Measurements from ENCODE around the gene NUTM1.
"Not testable (repeated sequence)": the region's sequence is repeated elsewhere in the genome, so short reads cannot be mapped to it uniquely, and the experiment has no call there.

NUTM1 gene

DNA sequence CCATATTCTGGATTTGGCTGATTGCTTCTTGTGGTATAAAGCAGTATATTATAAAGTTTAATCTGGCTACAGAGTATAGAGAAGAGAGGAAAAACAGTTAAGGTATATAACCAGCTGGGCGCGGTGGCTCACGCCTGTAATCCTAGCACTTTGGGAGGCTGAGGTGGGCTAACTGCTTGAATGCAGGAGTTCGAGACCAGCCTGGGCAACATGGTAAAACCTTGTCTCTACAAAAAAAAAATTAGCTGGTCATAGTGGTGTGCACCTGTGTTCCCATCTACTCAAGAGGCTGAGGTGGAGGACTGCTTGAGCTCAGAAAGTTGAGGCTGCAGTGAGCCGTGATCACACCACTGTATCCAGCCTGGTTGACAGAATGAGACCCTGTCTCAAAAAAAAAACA is 12.8 kb upstream of the NUTM1 start:
- in situ Hi-C loops (cut with HindIII; ENCODE audit: low pct_unique_long_range_greater_than_20kb, low sequenced_read_pairs): no loop called here
- no peak for TF ChIP-seq JUND (IDR thresholded peaks at IDR 0.05; ENCODE audit: low read depth)
- no peak for DNase-seq (ENCODE audit: low read depth in 1 of 2, low spot score in 1 of 2)

DNA sequence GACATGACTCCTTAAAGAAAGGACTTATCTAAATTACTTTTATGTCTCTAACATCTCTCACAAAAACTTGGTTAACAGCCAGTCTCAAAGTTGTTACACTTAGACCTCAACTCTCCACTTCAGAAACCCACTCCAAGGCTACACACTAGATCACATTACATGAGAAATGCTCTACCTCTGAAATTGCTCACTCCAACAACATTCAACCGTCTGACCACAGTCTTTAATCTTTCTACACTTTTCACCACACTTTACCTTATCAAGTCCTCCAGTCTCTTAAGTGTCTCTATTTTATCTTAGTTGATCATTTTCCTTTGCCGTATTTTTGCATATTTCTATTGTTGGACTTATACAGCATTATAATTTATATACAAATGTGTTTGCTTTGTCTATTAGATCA is 11.3 kb upstream of the NUTM1 start:
- TF ChIP-seq JUND (IDR thresholded peaks at IDR 0.05; ENCODE audit: low read depth): no peak
- DNase-seq (ENCODE audit: low read depth in 1 of 2, low spot score in 1 of 2): no peak
- in situ Hi-C loops (cut with HindIII; ENCODE audit: low pct_unique_long_range_greater_than_20kb, low sequenced_read_pairs): no loop called here

DNA sequence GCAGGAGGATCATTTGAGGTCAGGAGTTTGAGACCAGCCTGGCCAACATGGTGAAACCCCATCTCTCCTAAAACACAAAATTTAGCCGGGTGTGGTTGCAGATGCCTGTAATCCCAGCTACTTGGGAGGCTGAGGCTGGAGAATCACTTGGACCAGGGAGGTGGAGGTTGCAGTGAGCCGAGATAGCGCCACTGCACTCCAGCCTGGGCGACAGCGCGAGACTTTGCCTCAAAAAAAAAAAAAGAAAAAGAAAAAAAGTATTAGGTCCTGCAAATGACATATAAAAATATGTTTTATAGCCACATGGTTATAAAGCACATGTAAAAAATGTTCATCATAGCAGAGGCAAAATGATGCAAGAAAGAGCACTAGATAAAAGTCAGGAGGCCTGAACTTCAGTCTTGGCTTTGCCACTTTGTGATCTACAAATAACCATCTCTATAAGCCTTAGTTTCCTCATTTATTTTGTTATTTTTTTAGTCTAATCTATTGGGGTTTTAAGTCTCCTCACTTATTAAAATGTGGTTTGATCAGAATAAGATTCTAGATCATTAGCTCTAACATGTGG is 10.5 kb upstream of the NUTM1 start:
- no peak for DNase-seq (ENCODE audit: low read depth in 1 of 2, low spot score in 1 of 2)
- in situ Hi-C loops (cut with HindIII; ENCODE audit: low pct_unique_long_range_greater_than_20kb, low sequenced_read_pairs): no loop called here
- no peak for TF ChIP-seq JUND (IDR thresholded peaks at IDR 0.05; ENCODE audit: low read depth)

DNA sequence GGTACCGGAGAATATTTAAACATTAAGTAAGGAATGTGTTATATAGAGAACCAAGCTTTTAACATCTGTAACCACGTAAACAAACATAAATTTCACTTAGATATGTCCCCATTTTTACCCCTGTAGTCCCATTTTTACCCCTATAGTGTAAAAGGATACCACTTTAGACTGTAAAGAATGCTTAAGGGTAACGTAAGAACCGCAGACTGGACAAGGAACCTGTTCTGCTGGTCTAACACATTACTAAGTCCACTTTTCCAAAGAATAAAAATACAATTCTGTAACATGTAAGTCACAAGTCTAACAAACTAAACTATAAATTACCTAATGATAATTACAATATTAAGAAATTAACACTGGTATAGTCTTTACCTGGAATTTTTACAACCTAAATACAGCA is 8.4 kb upstream of the NUTM1 start:
- no peak for TF ChIP-seq JUND (IDR thresholded peaks at IDR 0.05; ENCODE audit: low read depth)
- DNase-seq (ENCODE audit: low read depth in 1 of 2, low spot score in 1 of 2): no peak
- in situ Hi-C loops (cut with HindIII; ENCODE audit: low pct_unique_long_range_greater_than_20kb, low sequenced_read_pairs): no loop called here

DNA sequence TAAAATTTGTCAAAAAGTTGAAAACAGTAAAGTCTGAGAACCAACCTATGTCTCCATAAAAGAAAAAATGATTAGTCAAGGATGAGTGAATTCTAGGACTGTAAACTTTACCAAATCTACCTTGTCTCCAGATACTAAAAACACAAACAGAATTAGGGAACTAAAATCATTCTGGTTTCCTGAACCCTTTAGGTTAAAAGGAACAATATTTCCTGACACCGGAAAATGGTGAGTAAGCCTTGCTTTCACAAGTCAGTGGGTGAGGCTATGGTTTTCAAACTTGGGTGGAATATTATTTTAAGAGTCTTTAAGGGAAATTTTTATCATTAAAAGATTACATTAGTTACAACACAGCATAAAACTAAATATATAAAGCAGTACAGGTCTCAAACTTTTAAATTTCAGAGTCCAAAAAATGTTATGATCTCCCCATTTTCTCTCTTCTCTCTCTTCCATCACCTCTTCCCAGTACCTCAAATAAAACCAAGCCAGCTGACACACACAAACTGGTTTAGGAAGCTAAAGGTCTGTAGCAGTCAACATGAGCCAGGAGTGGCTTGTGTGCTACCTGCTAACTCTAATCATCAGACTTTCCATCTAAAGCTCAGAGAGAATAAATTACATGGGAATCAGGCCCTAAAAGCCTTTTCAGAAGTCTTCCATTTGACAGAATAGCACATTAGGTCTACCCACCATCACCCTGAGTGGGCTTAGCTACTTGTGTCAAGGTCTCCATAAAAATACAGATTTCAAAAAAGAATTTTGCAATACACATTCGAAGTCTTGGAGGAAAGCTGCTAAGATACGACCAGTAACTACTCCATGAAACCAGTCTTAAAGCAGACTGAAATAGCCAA is 7.7 kb upstream of the NUTM1 start:
- no peak for TF ChIP-seq JUND (IDR thresholded peaks at IDR 0.05; ENCODE audit: low read depth)
- in situ Hi-C loops (cut with HindIII; ENCODE audit: low pct_unique_long_range_greater_than_20kb, low sequenced_read_pairs): no loop called here
- DNase-seq (ENCODE audit: low read depth in 1 of 2, low spot score in 1 of 2): no peak

DNA sequence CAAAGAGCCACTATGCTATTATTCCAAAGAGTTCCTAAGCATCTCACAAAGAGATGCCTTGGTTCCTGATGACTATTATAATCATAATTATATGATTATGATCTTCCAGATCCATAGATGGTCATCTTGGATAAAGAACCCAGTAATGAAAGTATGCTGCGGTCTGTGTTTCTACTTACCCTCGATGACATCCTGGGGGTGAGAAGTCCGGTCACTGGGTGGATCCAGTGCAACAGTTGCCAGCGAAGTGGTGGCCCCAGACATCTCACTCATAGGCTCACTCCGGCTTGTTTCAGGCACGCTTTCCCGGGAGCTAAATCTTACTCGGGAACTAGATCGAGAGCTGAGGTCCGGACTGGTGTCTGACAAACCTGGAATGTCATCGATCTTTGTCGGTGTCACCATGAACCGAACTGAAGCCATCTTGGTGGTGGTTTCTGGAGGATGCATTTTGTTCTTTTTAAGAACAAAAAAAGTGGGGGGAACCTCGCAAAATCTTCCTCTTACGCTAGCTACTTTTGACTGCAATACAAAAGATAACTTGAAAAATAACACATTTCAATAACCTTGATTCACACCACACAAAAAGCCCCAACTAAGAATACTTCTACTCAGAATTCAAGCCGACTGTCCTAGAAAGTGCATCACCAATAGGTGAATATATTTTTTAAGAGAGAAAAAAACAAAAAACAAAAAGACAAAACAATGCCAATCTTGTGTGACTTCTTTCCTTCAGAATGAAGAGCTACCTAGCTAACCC is 6.7 kb upstream of the NUTM1 start:
- DNase-seq (ENCODE audit: low read depth in 1 of 2, low spot score in 1 of 2): no peak
- TF ChIP-seq JUND (IDR thresholded peaks at IDR 0.05; ENCODE audit: low read depth): no peak

DNA sequence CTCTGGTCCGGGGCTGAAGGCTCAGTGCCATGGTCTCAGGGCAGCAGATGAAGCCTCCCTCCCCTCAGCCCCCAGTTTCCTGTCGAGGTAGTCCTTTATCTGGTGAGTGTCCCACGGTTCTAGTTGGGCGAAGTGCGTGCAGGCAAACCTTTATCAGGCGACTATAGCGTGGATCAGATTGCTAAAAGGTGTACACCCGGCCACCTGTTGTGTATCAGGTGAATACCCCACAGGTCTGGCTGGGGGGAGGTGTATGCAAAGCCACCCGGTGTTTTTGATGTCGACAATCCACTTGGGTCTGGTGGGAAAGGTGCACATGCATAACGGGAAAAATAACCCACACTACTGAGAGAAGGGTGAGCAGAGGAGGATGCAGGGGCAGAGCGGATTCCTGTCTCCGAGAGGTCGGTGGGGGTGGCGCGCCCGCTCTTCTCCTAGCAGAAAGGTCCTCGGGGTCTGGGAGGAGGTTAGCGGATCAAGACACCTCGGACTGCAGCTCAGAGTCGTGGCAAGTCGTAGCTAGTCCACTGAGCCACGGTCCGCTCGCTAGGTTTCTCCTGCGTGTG is 6.0 kb upstream of the NUTM1 start:
- no peak for TF ChIP-seq JUND (IDR thresholded peaks at IDR 0.05; ENCODE audit: low read depth)
- in situ Hi-C loops (cut with HindIII; ENCODE audit: low pct_unique_long_range_greater_than_20kb, low sequenced_read_pairs): no loop called here
- no peak for DNase-seq (ENCODE audit: low read depth in 1 of 2, low spot score in 1 of 2)

More for the DNA sequence above, 6.7 kb upstream of the NUTM1 start:
- in situ Hi-C loops (cut with HindIII; ENCODE audit: low pct_unique_long_range_greater_than_20kb, low sequenced_read_pairs): no loop called here

DNA sequence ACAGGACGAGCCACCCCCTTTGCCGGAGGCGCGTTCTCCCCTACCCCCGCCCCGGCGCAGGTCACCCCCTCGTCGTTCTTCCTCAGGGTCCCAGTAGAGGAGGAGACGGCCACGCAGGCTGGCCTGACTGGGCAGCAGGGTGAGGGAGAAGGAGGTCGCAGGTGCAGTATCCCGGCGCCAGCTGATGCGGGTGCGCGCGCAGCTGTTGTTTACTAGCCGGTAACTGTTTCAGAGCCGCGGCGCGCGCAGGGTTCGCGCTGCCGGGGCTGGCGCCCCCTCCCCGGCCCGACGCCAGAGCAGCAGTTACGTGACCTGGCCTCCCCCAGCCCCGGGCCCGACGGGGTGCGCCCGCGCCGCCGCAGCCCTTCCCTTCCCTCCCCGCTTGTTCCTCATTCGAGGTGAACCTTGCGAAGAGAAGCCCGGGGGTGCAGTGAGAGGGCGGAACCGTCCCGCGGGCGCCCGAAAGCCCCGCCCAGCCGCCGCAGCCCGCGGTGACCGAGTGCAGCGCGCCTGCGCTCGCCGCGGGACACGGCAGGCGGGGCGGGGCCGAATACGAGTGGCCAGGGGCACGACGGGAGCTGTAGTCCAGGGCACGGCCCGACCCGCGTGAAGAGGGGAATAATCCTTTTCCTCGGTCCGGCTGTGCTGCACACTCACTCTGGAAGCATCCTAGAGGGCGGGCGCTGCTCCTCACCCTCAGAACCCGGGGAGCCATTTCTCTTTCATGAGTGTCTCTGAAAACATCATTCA is 5.4 kb upstream of the NUTM1 start, which contains the start of gene SLC12A6:
TSS of gene SLC12A6 (minus strand) at position 225 of the 750 bp plus-strand sequence. CDS start 1,101 bp downstream, outside the sequence.
- in situ Hi-C loops (cut with HindIII; ENCODE audit: low pct_unique_long_range_greater_than_20kb, low sequenced_read_pairs): no loop called here
- no peak for TF ChIP-seq JUND (IDR thresholded peaks at IDR 0.05; ENCODE audit: low read depth)
- peak; percentile 66 to 88 for DNase-seq (ENCODE audit: low read depth in 1 of 2, low spot score in 1 of 2)

DNA sequence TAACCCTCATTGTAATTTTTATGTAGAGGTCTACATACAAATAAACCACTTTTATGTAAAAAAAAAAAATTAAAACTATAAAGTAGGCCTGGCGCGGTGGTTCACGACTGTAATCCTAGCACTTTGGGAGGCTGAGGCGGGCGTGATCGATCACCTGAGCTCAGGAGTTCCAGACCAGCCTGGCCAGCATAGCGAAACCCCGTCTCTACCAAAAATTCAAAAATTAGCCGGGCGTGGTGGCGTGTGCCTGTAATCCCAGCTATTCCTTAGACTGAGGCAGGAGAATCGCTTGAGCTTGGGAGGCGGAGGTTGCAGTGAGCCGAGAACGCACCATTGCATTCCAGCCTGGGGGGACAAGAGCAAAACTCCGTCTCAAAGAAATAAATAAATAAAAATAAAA is 4.8 kb upstream of the NUTM1 start:
- no peak for DNase-seq (ENCODE audit: low read depth in 1 of 2, low spot score in 1 of 2)
- in situ Hi-C loops (cut with HindIII; ENCODE audit: low pct_unique_long_range_greater_than_20kb, low sequenced_read_pairs): no loop called here
- no peak for TF ChIP-seq JUND (IDR thresholded peaks at IDR 0.05; ENCODE audit: low read depth)

DNA sequence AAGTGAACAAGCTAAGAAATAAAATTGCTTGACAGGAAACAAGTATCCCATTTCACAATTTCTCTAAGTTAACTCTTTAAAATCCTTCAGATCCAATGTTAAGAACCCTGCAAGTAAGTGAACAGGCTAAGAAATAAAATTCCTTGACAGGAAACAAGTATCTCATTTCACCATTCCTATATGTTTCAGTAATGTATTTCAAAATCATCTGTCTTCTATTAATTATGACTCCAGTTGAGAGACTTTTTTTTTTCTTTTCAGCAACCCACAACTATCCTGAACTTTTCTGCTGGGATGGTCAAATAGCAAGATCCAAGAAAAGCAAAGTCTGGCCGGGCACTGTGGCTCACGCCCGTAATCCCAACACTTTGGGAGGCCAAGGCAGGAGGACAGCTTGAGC is 3.2 kb upstream of the NUTM1 start:
- TF ChIP-seq JUND (IDR thresholded peaks at IDR 0.05; ENCODE audit: low read depth): no peak
- no peak for DNase-seq (ENCODE audit: low read depth in 1 of 2, low spot score in 1 of 2)
- in situ Hi-C loops (cut with HindIII; ENCODE audit: low pct_unique_long_range_greater_than_20kb, low sequenced_read_pairs): no loop called here

DNA sequence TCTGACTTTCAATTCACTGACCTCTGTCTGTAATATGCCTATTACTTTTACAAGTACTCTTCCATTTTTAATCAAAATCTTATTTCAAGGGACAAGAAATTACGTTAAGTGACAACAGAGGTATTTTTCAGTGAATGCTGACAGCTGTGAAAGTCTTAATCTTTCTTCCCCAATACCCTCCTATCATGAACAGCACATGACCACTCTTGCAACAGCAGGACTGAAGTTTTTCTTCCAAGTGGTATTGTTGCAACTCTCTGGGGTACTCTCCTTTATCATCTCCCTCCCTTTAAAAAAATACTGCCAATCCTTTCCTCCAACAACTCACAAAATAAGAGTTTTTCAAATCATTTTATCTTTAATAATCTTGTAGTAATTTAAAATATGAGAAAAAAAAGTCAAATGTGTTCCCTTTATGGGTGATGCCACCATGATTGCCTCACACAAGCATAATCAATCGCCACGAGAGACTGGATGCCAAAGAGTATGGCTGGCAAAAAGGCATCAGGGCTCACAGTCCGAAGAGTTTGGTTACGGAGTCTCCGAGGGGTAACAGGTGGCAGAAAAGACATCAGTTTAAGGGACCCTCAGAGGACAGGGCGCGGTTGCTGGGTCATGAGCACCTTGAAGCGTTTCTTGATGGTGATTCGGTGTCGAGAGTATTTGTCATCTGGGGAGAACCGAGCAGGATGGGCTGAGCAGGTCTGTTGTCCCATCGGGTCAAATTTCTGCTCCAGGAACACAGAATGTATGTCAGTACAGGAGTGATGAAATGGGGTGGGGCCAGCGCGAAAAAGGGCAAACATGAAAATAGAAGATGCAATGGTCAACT is 1.5 kb upstream of the NUTM1 start:
- DNase-seq (ENCODE audit: low read depth in 1 of 2, low spot score in 1 of 2): no peak
- in situ Hi-C loops (cut with HindIII; ENCODE audit: low pct_unique_long_range_greater_than_20kb, low sequenced_read_pairs): no loop called here
- no peak for TF ChIP-seq JUND (IDR thresholded peaks at IDR 0.05; ENCODE audit: low read depth)

DNA sequence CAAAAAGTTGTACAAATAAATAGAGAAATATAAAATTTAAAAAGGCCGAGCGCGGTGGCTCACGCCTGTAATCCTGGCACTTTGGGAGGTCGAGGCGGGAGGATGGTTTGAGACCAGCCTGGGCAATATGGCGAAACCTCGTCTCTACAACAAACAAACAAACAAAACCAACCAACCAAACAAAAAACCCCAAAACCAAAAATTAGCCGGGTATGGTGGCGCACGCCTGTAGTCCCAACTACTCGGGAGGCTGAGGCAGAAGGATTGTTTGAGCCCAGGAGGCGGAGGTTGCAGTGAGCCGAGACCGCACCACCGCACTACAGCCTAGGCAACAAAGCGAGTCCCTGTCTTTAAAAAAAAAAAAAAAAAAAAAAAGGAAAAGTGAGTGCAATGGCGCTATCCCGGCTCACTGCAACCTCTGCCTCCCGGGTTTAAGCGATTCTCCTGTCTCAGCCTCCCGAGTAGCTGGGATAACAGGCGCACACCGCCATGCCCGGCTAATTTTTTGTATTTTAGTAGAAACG is 840 bp upstream of the NUTM1 start:
- in situ Hi-C loops (cut with HindIII; ENCODE audit: low pct_unique_long_range_greater_than_20kb, low sequenced_read_pairs); DNase-seq (ENCODE audit: low read depth in 1 of 2, low spot score in 1 of 2): not testable (repeated sequence)
